GM12878 (cell line): Measurements from ENCODE around the gene NUDT1. TPM values are rescaled to one million over a fixed set of nuclear protein-coding genes. Genes with fewer than 3 reads are reported as not detected.

Source experiments
- ATAC-seq: fragments of 200-7000 bp; cut with Tn5 transposase; 3 replicates; pipeline ENCODE4 v1.9.1; 2020; ENCODE audit warnings: mild to moderate bottlenecking, moderate library complexity
- BruUV-seq: library from RNA; stranded (reverse); fragments of 400-500 nt; replicated peaks from 2 replicates; lab custom pipeline; 2021; lab: Mats Ljungman, UMichigan
- CTCF ChIA-PET: fragments of 300-600 bp; sonication (Branson Sonifier 250); formaldehyde crosslinking; extraction: SDS; loops from one replicate; lab custom pipeline; 2021; ENCODE audit warnings: inconsistent platforms; lab: Yijun Ruan, JAX
- POLR2A ChIA-PET: fragments of 350-600 bp; formaldehyde crosslinking; extraction: SDS; loops from one replicate; lab custom pipeline; 2021; ENCODE audit warnings: inconsistent platforms; lab: Charles Lee
- RAD21 ChIA-PET: fragments of 300-600 bp; sonication (Branson Sonifier 250); formaldehyde crosslinking; loops from one replicate; lab custom pipeline; 2023; ENCODE audit warnings: antibody characterized with exemption; ENCODE audit not compliant: unreplicated experiment; lab: Charles Lee
- SMC1A ChIA-PET: fragments of 300-600 bp; sonication (Branson Sonifier 250); formaldehyde crosslinking; loops from one replicate; lab custom pipeline; 2023; ENCODE audit not compliant: unreplicated experiment, uncharacterized antibody; lab: Charles Lee
- DNase-seq: peaks from one replicate; pipeline ENCODE4 v3.0.0-alpha.2; 2011; ENCODE audit warnings: low read depth, low spot score
- FAIRE-seq: peaks from 3 replicates; lab custom pipeline; 2011; peaks lifted over from hg19 to GRCh38; lab: Jason Lieb, UNC
- H2AFZ ChIP-seq: 2 replicates; pipeline ENCODE4 v1.6.0; 2011; ENCODE audit warnings: low read depth, low read length, control low read depth; ENCODE audit not compliant: control insufficient read depth
- H3K27ac ChIP-seq: 2 replicates; pipeline ENCODE4 v1.5.1; 2011; ENCODE audit warnings: control low read depth; ENCODE audit not compliant: control insufficient read depth, insufficient read depth
- H3K27me3 ChIP-seq, 2 experiments: replicated peaks in 1 of 2; 2 replicates each; pipeline versions ENCODE4 v1.6.0 to v1.6.1; 2011; ENCODE audit warnings: low read length in 1 of 2; ENCODE audit not compliant: control insufficient read depth in 2 of 2, insufficient read depth in 2 of 2
- H3K36me3 ChIP-seq, 2 experiments: 2 replicates each; pipeline ENCODE4 v1.5.1; 2011; ENCODE audit warnings: low read length in 1 of 2; ENCODE audit not compliant: control insufficient read depth in 2 of 2, insufficient read depth in 2 of 2
- H3K4me1 ChIP-seq: 2 replicates; pipeline ENCODE4 v1.6.1; 2011; ENCODE audit warnings: mild to moderate bottlenecking, low read length, moderate library complexity, mixed read lengths; ENCODE audit not compliant: control insufficient read depth, insufficient read depth
- H3K4me2 ChIP-seq: 2 replicates; pipeline ENCODE4 v1.6.0; 2011; ENCODE audit warnings: control low read depth; ENCODE audit not compliant: control insufficient read depth, insufficient read depth
- H3K4me3 ChIP-seq: fragments of 200-600 bp; sonication (generic); 2 replicates; pipeline ENCODE4 v1.5.1; 2016
- H3K79me2 ChIP-seq: 2 replicates; pipeline ENCODE4 v1.6.0; 2011; ENCODE audit warnings: low read length; ENCODE audit not compliant: control insufficient read depth, insufficient read depth
- H3K9ac ChIP-seq: 2 replicates; pipeline ENCODE4 v1.8.0; 2011; ENCODE audit warnings: low read length, control low read depth, mixed read lengths; ENCODE audit not compliant: control insufficient read depth, insufficient read depth
- H3K9me3 ChIP-seq: replicated peaks from 3 replicates; pipeline ENCODE4 v1.5.1; 2011; ENCODE audit warnings: mild to moderate bottlenecking, low read length; ENCODE audit not compliant: control insufficient read depth, insufficient read depth
- H4K20me1 ChIP-seq: 2 replicates; pipeline ENCODE4 v1.6.0; 2011; ENCODE audit not compliant: control insufficient read depth, insufficient read depth
- ESRRA ChIP-seq: IDR thresholded peaks from 2 replicates; pipeline ENCODE4 v1.6.1; 2012; ENCODE audit warnings: mild to moderate bottlenecking, low read length, improper control_type of control experiment
- EZH2 ChIP-seq: IDR thresholded peaks from 2 replicates; pipeline ENCODE4 v1.6.1; 2012; ENCODE audit warnings: low read depth, mild to moderate bottlenecking, control low read depth, inconsistent platforms, low read length, borderline replicate concordance; ENCODE audit not compliant: control insufficient read depth
- FOXM1 ChIP-seq: IDR thresholded peaks from 2 replicates; pipeline ENCODE4 v1.6.1; 2012; ENCODE audit warnings: low read depth, mild to moderate bottlenecking, inconsistent platforms, low read length, moderate library complexity
- GABPA ChIP-seq: IDR thresholded peaks from 2 replicates; pipeline ENCODE4 v1.6.1; 2014; ENCODE audit warnings: antibody characterized with exemption, low read depth, mild to moderate bottlenecking, inconsistent platforms
- IKZF1 ChIP-seq: fragments of 450-650 bp; conservative IDR thresholded peaks from 2 replicates; pipeline ENCODE4 v1.6.1; 2017; ENCODE audit warnings: antibody characterized with exemption, mild to moderate bottlenecking
- JUNB ChIP-seq: IDR thresholded peaks from 2 replicates; pipeline ENCODE4 v1.6.1; 2016; ENCODE audit warnings: antibody characterized with exemption, mild to moderate bottlenecking
- LARP7 ChIP-seq: fragments of 450-650 bp; IDR thresholded peaks from 2 replicates; pipeline ENCODE4 v1.6.1; 2017; ENCODE audit warnings: mild to moderate bottlenecking
- MAX ChIP-seq: IDR thresholded peaks from 2 replicates; pipeline ENCODE4 v1.6.1; 2012; ENCODE audit warnings: low read depth, low read length, improper control_type of control experiment
- MEF2B ChIP-seq: fragments of 450-650 bp; IDR thresholded peaks from 2 replicates; pipeline ENCODE4 v1.6.1; 2018; ENCODE audit warnings: mild to moderate bottlenecking, moderate library complexity; ENCODE audit not compliant: partially characterized antibody, poor library complexity, severe bottlenecking
- PAX5 ChIP-seq: IDR thresholded peaks from 2 replicates; pipeline ENCODE4 v1.6.1; 2011; ENCODE audit warnings: low read depth, low read length, borderline replicate concordance
- POLR2A ChIP-seq: IDR thresholded peaks from 2 replicates; pipeline ENCODE4 v1.6.1; 2011; ENCODE audit warnings: low read depth, mild to moderate bottlenecking, low read length
- RAD51 ChIP-seq: fragments of 450-650 bp; IDR thresholded peaks from 2 replicates; pipeline ENCODE4 v1.6.1; 2016; ENCODE audit warnings: moderate library complexity, mild to moderate bottlenecking, inconsistent platforms
- SPI1 ChIP-seq: IDR thresholded peaks from 2 replicates; pipeline ENCODE4 v1.6.1; 2011; ENCODE audit warnings: low read depth, mild to moderate bottlenecking, low read length, moderate library complexity, borderline replicate concordance; ENCODE audit not compliant: insufficient read depth
- SUZ12 ChIP-seq: fragments of 200-600 bp; sonication (generic); IDR thresholded peaks from one replicate; pipeline ENCODE4 v1.6.1; 2018; ENCODE audit warnings: antibody characterized with exemption, mild to moderate bottlenecking; ENCODE audit not compliant: unreplicated experiment
- ZNF207 ChIP-seq: fragments of 450-650 bp; IDR thresholded peaks from 2 replicates; pipeline ENCODE4 v1.6.1; 2014; ENCODE audit warnings: antibody characterized with exemption, mild to moderate bottlenecking, borderline replicate concordance
- ZNF384 ChIP-seq: IDR thresholded peaks from 2 replicates; pipeline ENCODE4 v1.6.1; 2012; ENCODE audit warnings: low read depth, mild to moderate bottlenecking, low read length, improper control_type of control experiment, borderline replicate concordance
- ZZZ3 ChIP-seq: IDR thresholded peaks from 2 replicates; pipeline ENCODE4 v1.6.1; 2011; ENCODE audit warnings: low read depth; ENCODE audit not compliant: control insufficient read depth, insufficient read length
- WGBS: methylation state at CpG from one replicate; pipeline ENCODE4 v1.1.6; 2016; ENCODE audit warnings: low lambda C conversion rate; ENCODE audit not compliant: insufficient replicate concordance, insufficient coverage; ENCODE audit errors: missing lambda C conversion rate; 5-methylcytosine and 5-hydroxymethylcytosine counted together
- in situ Hi-C: fragments of 300-500 bp; cut with MboI; formaldehyde crosslinking; loops from 9 replicates; pipeline ENCODE4 v1.14.3; 2018; ENCODE audit warnings: mixed read lengths
- intact Hi-C: fragments of 100-400 bp; cut with micrococcal nuclease; formaldehyde crosslinking; loops from one replicate; pipeline ENCODE4 v1.14.2; 2022; ENCODE audit not compliant: unreplicated experiment
- polyA plus RNA-seq, 11 experiments: library from polyadenylated mRNA; depleted of rRNA in 4 of 11; unstranded in 6 of 11; stranded (reverse) in 5 of 11; fragments of >200 nt; fragmentation: Nextera tagmentation in 4 of 11; fragmentation: Illumina TruSeq in 1 of 11; extraction: Ambion mirVana in 4 of 11; extraction: Trizol in 1 of 11; gene quantifications; 1 replicate in 1 of 11; 2 replicates in 10 of 11; pipeline versions ENCODE4 v1.2.1 to v1.2.3, GENCODE V29; 2011 to 2016; ENCODE audit warnings: inconsistent platforms in 2 of 11, missing spikeins in 2 of 11, low read depth in 1 of 11
- total RNA-seq, 4 experiments: library from RNA; depleted of rRNA in 3 of 4; stranded (reverse); fragments of >200 nt in 3 of 4; fragmentation: Illumina TruSeq in 1 of 4; extraction: Trizol in 1 of 4; gene quantifications; 2 replicates each; pipeline versions ENCODE4 v1.2.1 to v1.2.3, GENCODE V29; 2013 to 2021
- TF ChIP-seq, protein P1 (sequence below): fragments of 450-650 bp; IDR thresholded peaks from 2 replicates; pipeline ENCODE4 v1.6.1; 2014; ENCODE audit warnings: mild to moderate bottlenecking

NUDT1 gene
- total and polyA plus RNA-seq, 10 of the 15 experiments (the other 5 are each of a cell fraction or from before 2014, with no cell fraction given), result 7.7 to 122 (median 59.2) TPM

GRCh38 chr7:2247141-2247995 is 5.3 kb downstream of the NUDT1 start (continued):
- TF ChIP-seq, protein P1, sequence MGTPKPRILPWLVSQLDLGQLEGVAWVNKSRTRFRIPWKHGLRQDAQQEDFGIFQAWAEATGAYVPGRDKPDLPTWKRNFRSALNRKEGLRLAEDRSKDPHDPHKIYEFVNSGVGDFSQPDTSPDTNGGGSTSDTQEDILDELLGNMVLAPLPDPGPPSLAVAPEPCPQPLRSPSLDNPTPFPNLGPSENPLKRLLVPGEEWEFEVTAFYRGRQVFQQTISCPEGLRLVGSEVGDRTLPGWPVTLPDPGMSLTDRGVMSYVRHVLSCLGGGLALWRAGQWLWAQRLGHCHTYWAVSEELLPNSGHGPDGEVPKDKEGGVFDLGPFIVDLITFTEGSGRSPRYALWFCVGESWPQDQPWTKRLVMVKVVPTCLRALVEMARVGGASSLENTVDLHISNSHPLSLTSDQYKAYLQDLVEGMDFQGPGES, result no peak
- peak; percentile 48 for TF ChIP-seq POLR2A
- TF ChIP-seq MEF2B, result no peak
- TF ChIP-seq RAD51, result no peak

GRCh38 chr7:2248984-2249694 is 7.1 kb downstream of the NUDT1 start:
- peak overlapping the region; percentile 67 for H3K27ac ChIP-seq
- no peak overlapping the region; the same call in 1 of the 2 replicates for H2AFZ ChIP-seq
- peak overlapping the region; percentile 87 for H3K4me2 ChIP-seq
- DNase-seq, result peak; percentile 48
- H3K36me3 ChIP-seq, result peaks cover 3 to 13% of the 10 kb centered on the region in 2 experiments; a peak in 3 of 4 replicates
- ChIA-PET CTCF (interaction anchor here (0.9 to 2.7 kb wide), 9 partner anchors 12 to 99 kb away, joined by 3 to 21 read pairs (median 4); no protein-coding TSS in a partner anchor), POLR2A (interaction anchor here (0.5 to 1.7 kb wide), 7 partner anchors 10 to 211 kb away, joined by 3 to 12 read pairs (median 4); no protein-coding TSS in a partner anchor), RAD21 (interaction anchor here (0.7 to 3.5 kb wide), 6 partner anchors 10 to 743 kb away, joined by 3 to 20 read pairs (median 4); no protein-coding TSS in a partner anchor), SMC1A (interaction anchor here (0.8 to 3.5 kb wide), 12 partner anchors 9 to 98 kb away, joined by 3 to 27 read pairs (median 5); no protein-coding TSS in a partner anchor)
- no TSS peak for BruUV-seq
- H4K20me1 ChIP-seq, result no peaks in the 10 kb centered on the region
- H3K4me3 ChIP-seq, result peak overlapping the region; percentile 50; the same call in 1 of the 2 replicates
- intact Hi-C loops (no loop called here), in situ Hi-C loops (loop anchor here (5.0 kb wide), 1 partner anchor 98 kb away; no protein-coding TSS in a partner anchor)
- WGBS, result 44% methylated on average over 24 of the region's 24 CpGs
- no peaks in the 10 kb centered on the region for H3K27me3 ChIP-seq
- H3K9me3 ChIP-seq, result no peaks in the 10 kb centered on the region; the same call in 2 of the 3 replicates
- peak; percentile 67 for ATAC-seq
- FAIRE-seq, result peak; percentile 56
- H3K79me2 ChIP-seq, result no peaks in the 10 kb centered on the region
- H3K9ac ChIP-seq, result peak overlapping the region; percentile 56
- H3K4me1 ChIP-seq, result peaks cover 33% of the 10 kb centered on the region
- no peak for TF ChIP-seq SUZ12
- TF ChIP-seq ZNF384, result no peak
- TF ChIP-seq SPI1, result no peak
- TF ChIP-seq JUNB, result no peak
- TF ChIP-seq ESRRA, result no peak
- peak; percentile 61; the same call in 1 of the 2 replicates for TF ChIP-seq MAX
- TF ChIP-seq POLR2A, result peak; percentile 44; the same call in 1 of the 2 replicates
- peak; percentile 58; the same call in 1 of the 2 replicates for TF ChIP-seq IKZF1
- no peak for TF ChIP-seq GABPA
- no peak for TF ChIP-seq ZZZ3
- no peak for TF ChIP-seq FOXM1
- TF ChIP-seq EZH2, result no peak
- TF ChIP-seq PAX5, result no peak
- TF ChIP-seq ZNF207, result no peak
- no peak for TF ChIP-seq LARP7
